ENCODE measurements around the gene NAA11.
A peak's percentile ranks its signal among the peaks of the same experiment; 100 is the strongest.

Gene NAA11

DNA sequence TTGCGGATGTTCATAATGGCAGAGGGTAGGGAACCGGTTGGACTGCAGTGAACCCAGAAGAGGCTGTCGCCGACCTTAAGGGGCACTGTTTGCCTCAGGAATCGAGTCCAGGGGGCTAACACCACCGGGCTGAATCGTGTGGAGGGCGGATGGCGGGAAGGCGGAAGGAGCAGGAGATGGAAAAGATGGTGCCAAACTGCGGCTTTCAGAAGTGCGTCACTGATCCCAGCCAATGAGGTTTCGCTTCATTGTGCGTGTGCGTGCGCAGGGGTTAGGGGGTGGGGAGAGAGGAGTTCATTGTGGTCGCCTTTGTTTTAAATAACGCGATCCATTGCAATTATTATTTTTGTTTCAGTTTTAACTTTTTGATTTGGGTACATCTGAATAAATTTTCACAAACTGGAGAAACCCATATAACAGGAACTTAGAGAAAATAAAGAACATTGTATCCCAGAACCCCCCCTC lies at the start of gene NAA11:
TSS of gene NAA11 (minus strand) at position 198 of the 465 bp plus-strand sequence. CDS start at position 14, 184 bp downstream.
- DNase-seq, result no peak

- no peak for DNase-seq
Measured at GRCh38 chr4:79370026-79370425, 44.2 kb upstream of the NAA11 start.

GRCh38 chr4:79367096-79367495 lies 41.2 kb upstream of the NAA11 start:
- no peak for DNase-seq

GRCh38 chr4:79366422-79366821 lies 40.6 kb upstream of the NAA11 start:
- no peak for DNase-seq

DNA sequence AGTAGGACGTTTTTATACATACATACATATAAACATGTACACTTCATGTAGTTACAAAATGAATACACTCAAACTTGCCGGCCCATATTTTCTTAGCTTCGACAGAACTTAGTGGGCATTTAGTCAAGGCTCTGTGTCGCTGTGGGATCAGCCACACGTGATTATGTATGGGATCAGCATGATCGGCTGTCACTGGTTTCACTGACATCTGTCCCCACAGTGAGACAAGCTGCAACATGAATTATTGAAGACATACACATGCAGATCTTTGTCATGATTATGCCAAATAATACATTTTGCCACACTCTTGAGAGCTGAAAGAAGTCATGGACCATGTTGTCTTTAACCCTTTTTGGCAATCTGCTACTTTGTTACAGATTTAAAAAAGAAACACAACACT lies 38.2 kb upstream of the NAA11 start:
- peak; percentile 72 for DNase-seq

GRCh38 chr4:79362626-79363025 lies 36.8 kb upstream of the NAA11 start:
- DNase-seq, result no peak

DNA sequence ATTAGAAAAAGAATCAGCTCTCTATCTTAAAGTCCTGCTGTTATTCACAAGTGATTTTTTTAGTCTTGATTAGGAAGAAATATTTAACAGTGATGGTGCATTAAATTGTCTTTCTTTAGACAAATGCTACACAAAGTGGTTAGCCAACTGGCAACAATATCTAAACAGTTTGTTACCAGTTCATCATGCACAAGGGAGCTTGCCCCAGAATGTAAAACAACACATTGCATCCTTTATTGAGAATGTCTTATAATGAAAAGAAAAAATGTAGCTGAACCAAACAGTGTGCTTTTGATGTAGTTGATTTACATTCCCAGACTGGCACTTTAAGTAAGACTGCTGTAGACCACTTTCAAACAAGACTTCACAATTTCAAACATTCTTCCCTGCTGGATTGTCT lies 34.1 kb upstream of the NAA11 start:
- no peak for DNase-seq

- no peak for DNase-seq
Measured at GRCh38 chr4:79358438-79358837, 32.6 kb upstream of the NAA11 start.

- DNase-seq, result no peak
Measured at GRCh38 chr4:79357365-79357764, 31.5 kb upstream of the NAA11 start.

DNA sequence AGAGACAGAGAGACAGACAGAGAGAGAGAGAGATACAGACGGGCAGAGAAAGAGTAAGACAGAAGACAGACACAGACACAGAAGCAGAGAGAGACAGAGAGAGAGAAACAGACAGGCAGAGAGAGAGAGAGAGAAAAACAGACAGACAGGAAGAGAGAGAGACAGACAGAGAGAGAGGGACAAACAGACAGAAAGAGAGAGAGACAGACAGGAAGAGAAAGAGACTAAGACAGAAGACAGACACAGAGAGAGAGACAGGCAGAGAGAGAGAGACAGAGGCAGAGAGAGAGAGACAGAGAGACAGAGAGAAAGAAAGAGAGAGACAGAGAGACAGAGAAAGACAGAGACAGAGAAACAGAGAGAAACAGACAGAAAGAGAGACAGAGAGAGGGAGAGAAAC lies 27.2 kb upstream of the NAA11 start:
- DNase-seq, result no peak

DNA sequence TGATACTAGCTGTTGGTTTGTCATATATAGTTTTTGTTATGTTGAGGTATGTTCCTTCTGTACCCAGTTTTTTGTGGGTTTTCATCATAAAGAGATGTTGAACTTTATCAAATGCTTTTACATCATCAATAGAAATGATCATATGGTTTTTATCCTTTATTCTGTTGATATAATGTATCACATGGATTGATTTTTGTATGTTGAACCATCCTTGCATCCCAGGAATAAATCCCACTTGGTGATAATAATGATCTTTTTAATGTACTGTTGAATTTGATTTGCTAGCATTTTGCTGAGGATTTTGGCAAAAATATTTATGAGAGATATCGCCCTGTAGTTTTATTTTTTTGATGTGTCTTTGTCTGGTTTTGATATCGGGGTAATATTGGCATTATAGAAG lies 22.5 kb upstream of the NAA11 start:
- DNase-seq, result no peak

- DNase-seq, result no peak
Measured at GRCh38 chr4:79341893-79342653, 16.2 kb upstream of the NAA11 start.

DNA sequence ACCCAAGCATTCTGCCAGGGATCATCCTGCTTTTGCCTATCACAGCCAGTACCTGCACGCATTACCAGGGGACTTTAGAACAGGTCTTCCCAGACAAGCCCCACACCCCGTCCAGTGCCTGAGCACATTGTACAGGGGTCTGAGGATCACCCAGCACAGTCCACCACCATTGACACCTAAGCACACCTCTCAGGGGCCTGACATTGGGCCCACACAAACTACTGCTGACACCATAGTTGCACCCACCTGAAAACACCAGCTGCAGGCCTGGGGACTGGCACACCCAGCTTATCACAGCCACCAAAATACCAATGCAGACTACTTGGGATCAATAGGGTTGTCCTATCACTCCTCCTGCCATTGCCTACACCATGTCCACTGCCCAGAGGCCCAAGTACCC lies 14.7 kb upstream of the NAA11 start:
- no peak for DNase-seq

- no peak for DNase-seq
Measured at GRCh38 chr4:79338148-79338547, 12.3 kb upstream of the NAA11 start.

DNA sequence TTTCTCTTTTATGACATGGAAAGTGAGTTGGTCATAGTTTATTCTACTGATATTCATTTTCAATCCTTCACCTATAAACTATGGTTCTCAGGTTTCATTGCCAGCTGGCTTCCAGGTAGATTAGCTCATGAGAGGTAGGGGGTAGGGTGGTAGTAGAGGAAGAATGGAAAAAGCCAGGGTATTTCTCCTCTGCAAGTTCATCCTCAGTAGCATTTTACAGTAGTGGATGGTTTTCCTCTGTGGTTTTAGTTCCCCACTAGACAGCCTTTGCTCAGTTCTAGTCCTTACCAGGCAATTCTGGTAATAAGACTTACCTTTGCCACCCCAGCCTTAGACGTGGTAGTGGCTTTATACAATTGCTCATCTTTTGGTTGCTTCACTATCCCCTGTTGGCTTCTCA lies 8.9 kb upstream of the NAA11 start:
- peak; percentile 10 for DNase-seq

DNA sequence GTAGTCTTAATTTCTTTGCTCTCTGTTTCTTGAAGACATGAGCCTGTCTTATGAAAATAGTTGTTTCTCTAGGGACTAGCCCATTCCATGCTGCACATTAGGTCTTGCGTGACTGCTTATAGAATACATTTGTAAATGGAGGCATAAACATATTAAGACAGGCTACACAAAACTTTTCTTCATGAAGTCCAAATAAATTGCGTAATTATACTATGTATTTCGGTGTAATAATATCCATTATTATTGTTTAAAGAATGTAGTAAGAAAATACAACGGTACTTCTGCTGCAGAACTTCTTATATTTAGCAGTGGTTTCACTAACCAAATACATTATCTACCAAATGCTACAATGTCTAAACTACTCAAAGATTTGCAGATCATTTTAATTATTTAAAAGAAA lies 8.5 kb upstream of the NAA11 start:
- no peak for DNase-seq

GRCh38 chr4:79331126-79331876 lies 5.4 kb upstream of the NAA11 start:
- DNase-seq, result peak; percentile 2

DNA sequence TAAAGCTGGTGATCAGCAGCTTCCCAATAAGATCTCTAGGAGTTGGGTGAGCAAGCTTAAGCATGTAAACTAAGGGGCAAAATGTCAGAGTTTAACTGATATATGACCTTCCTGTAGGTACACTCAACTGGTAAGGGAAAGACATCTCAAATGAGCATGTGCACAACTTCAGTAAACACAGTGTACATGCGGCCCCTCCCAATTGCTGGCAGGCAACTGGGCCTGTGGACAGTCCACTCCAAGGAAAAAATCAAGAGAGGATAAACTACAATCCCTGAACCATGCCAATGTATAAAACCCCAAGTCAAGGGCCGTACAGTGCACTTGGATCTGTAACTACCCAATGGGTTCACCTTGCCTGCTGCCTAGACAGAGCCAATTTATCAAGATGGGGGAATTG lies 4.9 kb upstream of the NAA11 start:
- DNase-seq, result peak; percentile 4

- DNase-seq, result no peak
Measured at GRCh38 chr4:79325436-79325835, 425 bp downstream of the NAA11 start.

- DNase-seq, result no peak
Measured at GRCh38 chr4:79319975-79320374, 5.9 kb downstream of the NAA11 start.

DNA sequence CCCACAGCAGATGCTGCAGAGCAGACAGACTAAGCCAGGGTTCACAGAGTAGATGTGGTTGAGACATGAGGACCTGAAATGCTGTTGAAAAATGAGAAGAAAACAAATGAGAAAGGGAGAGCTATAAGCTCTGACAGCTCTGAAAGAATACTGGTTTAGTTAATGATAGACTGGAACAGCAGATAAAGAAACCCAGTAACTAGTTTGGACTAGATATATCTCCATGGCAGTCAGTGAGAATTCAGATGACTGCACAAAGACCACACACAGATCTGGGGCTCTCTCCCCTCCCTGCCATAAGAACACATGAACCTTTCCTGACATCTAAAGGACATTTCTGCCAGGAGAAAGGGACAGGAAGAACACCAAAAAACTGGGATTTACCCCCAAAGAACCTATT lies 8.2 kb downstream of the NAA11 start:
- DNase-seq, result no peak

GRCh38 chr4:79315891-79316290 lies 10.0 kb downstream of the NAA11 start:
- peak; percentile 72 for DNase-seq

DNA sequence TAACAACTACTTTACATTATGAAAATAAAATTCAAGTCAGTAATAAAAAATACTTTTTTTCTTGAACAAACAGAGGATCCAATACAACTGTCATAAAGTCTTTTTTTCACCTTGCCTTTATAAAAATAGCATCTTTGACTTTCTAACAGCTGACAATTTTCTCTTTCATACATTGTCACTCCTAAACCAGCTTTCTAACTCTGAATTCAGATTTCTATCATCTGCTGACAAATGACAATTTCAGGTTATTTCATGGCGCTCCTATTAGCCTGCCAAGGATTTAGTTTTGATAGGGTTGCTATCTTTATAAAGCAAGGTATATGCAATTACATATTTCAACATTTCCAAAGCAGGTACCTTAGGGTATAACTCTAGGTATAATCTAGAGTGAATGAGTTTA lies 14.6 kb downstream of the NAA11 start:
- DNase-seq, result no peak

DNA sequence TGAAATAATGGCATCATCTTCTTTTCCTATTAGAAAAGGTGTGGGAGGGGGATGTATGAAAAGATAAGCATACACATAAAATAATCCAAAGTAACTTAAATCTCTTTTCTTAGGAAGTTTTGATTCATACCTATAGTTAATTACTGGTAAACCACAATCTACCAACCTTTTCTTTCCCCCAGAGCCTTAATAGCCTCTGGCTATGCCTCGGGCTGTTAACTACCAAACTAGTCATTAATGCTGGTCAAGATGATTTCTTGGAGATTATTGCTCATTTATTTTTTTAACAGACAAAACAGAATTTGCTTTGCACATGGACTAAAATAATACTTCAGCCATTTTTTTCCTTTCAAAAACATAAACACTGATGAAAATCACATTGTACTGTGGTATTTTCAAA lies 16.9 kb downstream of the NAA11 start:
- no peak for DNase-seq
